ENCODE measurements around the gene SMKR1.

SMKR1 gene

GRCh38 chr7:129513546-129513945, 11.2 kb downstream of the SMKR1 start:
- H3K4me3 ChIP-seq (replicated peaks in 1 of 2; ENCODE audit: low read depth in 2 of 2, low read length in 2 of 2): no peak overlapping the region
- TF ChIP-seq, protein P1, sequence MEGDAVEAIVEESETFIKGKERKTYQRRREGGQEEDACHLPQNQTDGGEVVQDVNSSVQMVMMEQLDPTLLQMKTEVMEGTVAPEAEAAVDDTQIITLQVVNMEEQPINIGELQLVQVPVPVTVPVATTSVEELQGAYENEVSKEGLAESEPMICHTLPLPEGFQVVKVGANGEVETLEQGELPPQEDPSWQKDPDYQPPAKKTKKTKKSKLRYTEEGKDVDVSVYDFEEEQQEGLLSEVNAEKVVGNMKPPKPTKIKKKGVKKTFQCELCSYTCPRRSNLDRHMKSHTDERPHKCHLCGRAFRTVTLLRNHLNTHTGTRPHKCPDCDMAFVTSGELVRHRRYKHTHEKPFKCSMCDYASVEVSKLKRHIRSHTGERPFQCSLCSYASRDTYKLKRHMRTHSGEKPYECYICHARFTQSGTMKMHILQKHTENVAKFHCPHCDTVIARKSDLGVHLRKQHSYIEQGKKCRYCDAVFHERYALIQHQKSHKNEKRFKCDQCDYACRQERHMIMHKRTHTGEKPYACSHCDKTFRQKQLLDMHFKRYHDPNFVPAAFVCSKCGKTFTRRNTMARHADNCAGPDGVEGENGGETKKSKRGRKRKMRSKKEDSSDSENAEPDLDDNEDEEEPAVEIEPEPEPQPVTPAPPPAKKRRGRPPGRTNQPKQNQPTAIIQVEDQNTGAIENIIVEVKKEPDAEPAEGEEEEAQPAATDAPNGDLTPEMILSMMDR (IDR thresholded peaks at IDR 0.05; ENCODE audit: low read depth, low read length): no peak
- no peak for DNase-seq (ENCODE audit: low read depth in 2 of 2)

- no peak overlapping the region for H3K4me3 ChIP-seq (replicated peaks in 1 of 2; ENCODE audit: low read depth in 2 of 2, low read length in 2 of 2)
- no peak for DNase-seq (ENCODE audit: low read depth in 2 of 2)
- TF ChIP-seq, protein P1 (IDR thresholded peaks at IDR 0.05; ENCODE audit: low read depth, low read length): no peak
Measured at GRCh38 chr7:129514683-129515082, 12.4 kb downstream of the SMKR1 start.

GRCh38 chr7:129515381-129515780, 13.1 kb downstream of the SMKR1 start:
- TF ChIP-seq, protein P1 (IDR thresholded peaks at IDR 0.05; ENCODE audit: low read depth, low read length): no peak
- H3K4me3 ChIP-seq (replicated peaks in 1 of 2; ENCODE audit: low read depth in 2 of 2, low read length in 2 of 2): no peak overlapping the region
- DNase-seq (ENCODE audit: low read depth in 2 of 2): no peak

- DNase-seq (ENCODE audit: low read depth in 2 of 2): peak in 1 of 2 donors; percentile 25
- TF ChIP-seq, protein P1 (IDR thresholded peaks at IDR 0.05; ENCODE audit: low read depth, low read length): no peak
- no peak overlapping the region for H3K4me3 ChIP-seq (replicated peaks in 1 of 2; ENCODE audit: low read depth in 2 of 2, low read length in 2 of 2)
Measured at GRCh38 chr7:129517931-129518330, 15.6 kb downstream of the SMKR1 start.

DNA sequence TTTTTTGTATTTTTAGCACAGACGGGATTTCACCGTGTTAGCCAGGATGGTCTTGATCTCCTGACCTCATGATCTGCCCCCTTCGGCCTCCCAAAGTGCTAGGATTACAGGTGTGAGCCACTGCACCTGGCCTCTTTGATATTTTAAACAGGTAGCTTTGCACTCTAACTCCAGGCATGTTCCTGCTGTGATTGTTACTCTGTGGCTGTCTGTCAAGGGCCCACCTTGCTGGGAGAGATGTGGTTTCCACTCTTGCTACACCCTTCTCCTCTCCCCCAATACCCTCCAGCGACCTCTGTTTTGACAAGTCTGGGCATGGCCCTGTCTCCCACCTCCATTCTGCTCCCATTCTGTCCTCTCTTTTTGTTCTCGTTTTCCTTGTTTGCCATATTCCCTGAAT, 17.1 kb downstream of the SMKR1 start:
- TF ChIP-seq, protein P1 (IDR thresholded peaks at IDR 0.05; ENCODE audit: low read depth, low read length): no peak
- no peak for DNase-seq (ENCODE audit: low read depth in 2 of 2)
- H3K4me3 ChIP-seq (replicated peaks in 1 of 2; ENCODE audit: low read depth in 2 of 2, low read length in 2 of 2): no peak overlapping the region

GRCh38 chr7:129522088-129522970, 20.0 kb downstream of the SMKR1 start:
- peak in 1 of 2 donors; percentile 11 for DNase-seq (ENCODE audit: low read depth in 2 of 2)
- TF ChIP-seq, protein P1 (IDR thresholded peaks at IDR 0.05; ENCODE audit: low read depth, low read length): no peak
- no peak overlapping the region for H3K4me3 ChIP-seq (replicated peaks in 1 of 2; ENCODE audit: low read depth in 2 of 2, low read length in 2 of 2)

All from cardiac fibroblast (primary cell).